GM11168 (cell line): ENCODE measurements around the gene ELOA.

ENCODE experiments used
- in situ Hi-C: fragments of 300-500 bp; cut with MboI; formaldehyde crosslinking; loops from one replicate; pipeline ENCODE4 v1.12.0; 2022; ENCODE audit warnings: low sequenced_read_pairs; ENCODE audit not compliant: unreplicated experiment

Gene ELOA

DNA sequence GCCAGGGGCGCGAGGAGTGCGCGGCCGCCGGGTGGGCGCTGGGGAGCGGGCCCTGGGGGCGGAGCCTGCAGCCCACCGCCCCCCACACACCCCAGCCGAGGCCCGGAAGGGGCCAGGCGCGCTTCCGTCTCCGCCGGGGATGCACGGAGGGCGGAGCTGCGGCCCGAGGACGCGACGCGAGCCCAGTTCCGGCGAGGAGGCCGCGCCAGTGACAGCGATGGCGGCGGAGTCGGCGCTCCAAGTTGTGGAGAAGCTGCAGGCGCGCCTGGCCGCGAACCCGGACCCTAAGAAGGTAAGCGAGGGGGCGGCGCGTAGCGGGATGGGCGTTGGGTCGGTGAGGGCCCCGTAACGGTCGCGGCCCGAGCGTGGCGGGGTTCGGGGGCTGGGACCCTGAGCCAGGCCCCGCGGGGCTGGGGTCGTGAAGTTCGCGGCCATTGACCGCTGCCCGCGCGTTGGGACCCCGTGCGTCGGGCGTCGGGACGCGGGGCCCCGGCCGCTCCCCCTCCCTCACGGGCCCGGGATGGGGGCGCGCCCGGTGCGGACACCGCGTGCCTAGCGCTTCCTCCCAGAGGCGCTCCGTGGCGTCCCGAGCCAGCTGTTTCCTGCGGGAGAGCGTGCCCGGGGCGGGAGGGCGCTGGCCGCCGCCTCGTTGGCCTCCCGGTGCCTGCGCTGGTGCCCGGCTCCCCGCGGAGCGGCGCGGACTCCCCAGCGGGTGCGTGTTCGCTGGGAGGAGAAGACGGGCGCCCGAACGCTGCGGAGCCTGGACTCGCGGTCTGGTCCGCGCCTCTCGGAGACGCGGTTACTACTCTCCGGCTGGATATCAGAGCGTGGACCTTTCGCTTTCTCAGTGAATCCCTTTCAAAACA lies at the start of gene ELOA:
ELOA (plus strand) TSS at position 185 of the 866 bp plus-strand sequence; CDS start at position 218, 33 bp downstream.
- in situ Hi-C loops, result no loop called here

GRCh38 chr1:23693599-23693998 lies 49.7 kb upstream of the ELOA start:
- in situ Hi-C loops, result loop anchor here (10.0 kb wide), 1 partner anchor 61 kb away; no protein-coding TSS in a partner anchor

DNA sequence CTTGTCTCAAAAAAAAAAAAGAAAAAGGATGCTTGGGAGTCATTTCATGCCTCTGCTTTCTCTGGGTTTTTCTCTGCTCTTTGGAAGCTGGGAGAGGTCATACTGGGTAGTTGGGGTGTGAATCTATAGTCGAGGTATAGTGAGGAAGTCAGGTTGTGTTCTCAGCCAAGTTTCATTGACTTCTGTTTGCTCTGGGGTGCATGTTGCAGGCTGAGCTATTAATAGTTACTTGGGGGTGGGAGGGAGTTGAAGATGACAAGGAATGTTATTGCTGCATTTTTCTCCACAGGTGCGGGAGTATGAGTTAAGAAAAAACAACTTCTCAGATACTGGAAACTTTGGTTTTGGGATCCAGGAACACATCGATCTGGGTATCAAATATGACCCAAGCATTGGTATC lies 48.9 kb upstream of the ELOA start:
- in situ Hi-C loops, result loop anchor here (10.0 kb wide), 1 partner anchor 60 kb away; no protein-coding TSS in a partner anchor

DNA sequence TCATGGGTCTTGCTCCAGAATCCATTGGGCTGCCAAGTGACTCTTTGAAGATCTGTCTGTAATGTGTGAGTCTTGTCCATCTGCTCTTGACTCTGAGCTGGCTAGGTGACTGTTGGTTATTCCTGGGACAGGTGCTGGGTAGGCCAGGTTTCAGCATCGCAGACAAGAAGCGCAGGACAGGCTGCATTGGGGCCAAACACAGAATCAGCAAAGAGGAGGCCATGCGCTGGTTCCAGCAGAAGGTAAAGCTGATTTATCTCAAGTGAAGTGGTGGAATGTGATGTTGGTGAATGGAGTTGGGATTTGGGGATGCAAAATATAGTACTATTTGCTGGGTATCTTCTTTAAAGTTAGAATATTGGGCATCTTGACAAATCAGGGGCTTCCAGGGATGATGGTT lies 47.6 kb upstream of the ELOA start:
- in situ Hi-C loops, result loop anchor here (10.0 kb wide), 1 partner anchor 59 kb away; no protein-coding TSS in a partner anchor

GRCh38 chr1:23696335-23696989 lies 46.8 kb upstream of the ELOA start:
- in situ Hi-C loops, result loop anchor here (10.0 kb wide), 1 partner anchor 58 kb away; no protein-coding TSS in a partner anchor

GRCh38 chr1:23698466-23698865 lies 44.8 kb upstream of the ELOA start:
- in situ Hi-C loops, result loop anchor here (10.0 kb wide), 1 partner anchor 56 kb away; no protein-coding TSS in a partner anchor

- in situ Hi-C loops, result loop anchor here (10.0 kb wide), 1 partner anchor 55 kb away; no protein-coding TSS in a partner anchor
These were observed 43.7 kb upstream of the ELOA start for GRCh38 chr1:23699280-23700179.

- in situ Hi-C loops, result no loop called here
These were observed 42.0 kb upstream of the ELOA start for GRCh38 chr1:23701310-23701709.

GRCh38 chr1:23701996-23702395 lies 41.3 kb upstream of the ELOA start:
- in situ Hi-C loops, result no loop called here

GRCh38 chr1:23704834-23705495 lies 38.3 kb upstream of the ELOA start:
- in situ Hi-C loops, result no loop called here

DNA sequence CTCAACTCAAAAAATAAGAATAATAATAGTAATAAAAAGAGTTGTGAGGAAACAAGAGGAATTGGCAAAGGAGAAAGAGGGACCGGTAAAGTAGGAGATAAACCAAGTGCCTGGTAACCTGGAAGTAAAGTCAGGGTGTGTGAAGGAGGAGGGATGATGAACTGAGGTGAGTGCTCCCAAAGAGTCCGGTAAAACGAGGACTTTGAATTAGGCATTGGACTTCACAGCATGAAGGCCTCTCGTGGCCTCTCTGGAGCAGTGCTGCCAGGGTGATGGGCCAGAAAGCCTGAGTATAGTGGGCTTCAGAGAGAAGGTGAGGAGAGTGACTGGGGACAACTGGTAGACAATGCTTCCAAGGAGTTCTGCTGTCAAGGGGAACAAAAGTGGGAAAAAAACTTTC lies 34.0 kb upstream of the ELOA start:
- in situ Hi-C loops, result no loop called here

DNA sequence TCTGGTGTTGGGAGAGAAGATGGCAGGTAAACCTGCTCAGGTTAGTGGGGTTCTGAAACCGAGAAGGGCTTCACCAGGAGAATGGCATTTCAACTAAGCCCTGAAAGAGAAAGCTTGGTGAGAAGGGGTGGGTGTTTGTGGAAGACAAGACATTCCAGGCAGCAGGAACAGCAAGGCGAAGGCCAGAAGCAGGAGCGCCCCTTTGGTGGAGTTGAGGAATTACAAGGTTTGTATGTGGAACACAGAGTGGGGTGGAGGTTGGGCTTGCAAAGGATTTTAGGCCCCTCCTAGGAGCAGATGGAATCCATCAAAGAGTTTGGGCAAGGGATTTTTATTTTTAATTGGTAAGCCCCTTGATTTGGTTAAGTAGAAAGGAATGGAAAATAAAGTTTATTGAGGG lies 24.8 kb upstream of the ELOA start:
- in situ Hi-C loops, result no loop called here

DNA sequence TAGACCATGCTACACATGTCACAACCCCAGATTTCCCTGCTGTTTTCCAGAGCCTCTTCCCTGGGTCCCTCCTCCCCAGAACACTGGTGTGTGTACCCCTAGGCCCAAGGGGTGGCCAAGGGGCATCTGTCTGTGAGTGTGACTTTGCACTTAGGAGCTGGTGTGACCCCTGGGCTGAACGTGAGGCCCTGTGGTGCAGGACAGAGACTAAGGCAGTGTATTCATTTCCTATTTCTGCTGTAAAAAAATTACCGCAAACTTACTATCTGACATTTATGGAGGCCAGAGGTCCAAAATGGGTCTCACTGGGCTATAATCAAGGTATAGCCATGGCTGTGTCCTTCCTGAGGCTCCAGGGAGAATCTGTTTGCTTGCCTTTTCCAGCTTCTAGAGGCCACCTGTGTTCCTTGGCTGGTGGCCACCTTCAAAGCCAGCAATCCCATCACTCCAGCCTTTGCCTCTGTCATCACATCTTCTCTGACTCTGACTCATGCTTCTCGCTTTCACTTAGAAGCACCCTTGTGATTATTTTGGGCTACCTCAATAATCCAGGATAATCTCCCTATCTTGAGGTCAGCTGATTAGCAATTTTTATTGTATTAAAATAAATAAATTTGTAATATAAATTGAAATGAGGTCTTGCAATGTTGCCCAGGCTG lies 24.0 kb upstream of the ELOA start:
- in situ Hi-C loops, result no loop called here

DNA sequence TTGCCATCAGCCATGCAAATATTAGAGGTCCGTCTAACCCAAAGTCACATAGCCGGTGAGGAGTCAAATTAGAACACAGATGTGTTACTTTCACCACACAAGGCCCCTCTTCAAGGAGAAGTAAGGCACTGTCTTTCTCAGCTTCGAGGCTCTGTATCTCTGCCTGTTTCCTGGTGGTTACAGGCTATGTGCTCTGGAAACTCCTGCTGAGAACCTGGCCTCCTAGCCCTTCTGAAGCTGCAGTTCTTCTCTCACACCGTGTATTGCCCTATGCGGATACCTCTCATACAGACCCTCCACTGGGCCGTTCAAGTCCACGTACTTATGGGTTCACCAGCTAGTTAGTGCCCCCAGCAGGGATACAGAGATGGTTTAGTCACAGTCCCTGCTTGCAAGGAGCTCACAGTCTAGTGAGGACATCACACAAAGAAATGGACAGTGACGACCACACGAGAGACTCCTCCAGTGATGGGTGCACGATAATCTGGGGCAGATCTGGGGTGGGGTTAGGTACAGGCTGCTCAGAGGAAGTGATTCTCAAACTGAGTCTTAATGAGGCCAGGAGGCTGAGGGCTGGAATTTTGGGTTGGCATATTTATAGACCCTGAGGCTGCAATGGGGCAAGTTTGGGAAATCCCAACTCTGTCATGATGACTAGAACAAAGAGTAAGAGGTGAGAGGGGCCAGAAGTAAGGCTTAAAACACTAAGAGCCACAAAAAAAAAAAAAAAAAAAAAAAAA lies 22.8 kb upstream of the ELOA start:
- in situ Hi-C loops, result no loop called here

DNA sequence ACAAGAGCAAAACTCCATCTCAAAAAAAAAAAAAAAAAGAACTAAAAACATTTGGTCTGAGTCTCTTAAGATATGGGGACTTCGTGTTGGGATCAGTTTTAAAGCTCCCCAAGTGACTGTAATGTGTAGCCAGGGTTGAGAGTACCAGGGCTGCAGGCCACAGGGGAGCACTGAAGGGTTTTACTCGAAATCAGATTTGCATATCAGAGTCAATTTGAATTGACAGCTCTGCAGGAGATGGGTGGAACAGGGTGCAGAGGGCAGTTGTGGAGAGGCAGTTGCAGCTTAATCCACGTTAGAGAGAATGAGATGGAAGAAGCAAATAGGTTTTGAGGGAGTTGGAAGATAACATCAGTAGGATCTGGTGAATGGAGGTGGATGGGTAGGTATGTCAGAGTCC lies 20.6 kb upstream of the ELOA start:
- in situ Hi-C loops, result no loop called here

DNA sequence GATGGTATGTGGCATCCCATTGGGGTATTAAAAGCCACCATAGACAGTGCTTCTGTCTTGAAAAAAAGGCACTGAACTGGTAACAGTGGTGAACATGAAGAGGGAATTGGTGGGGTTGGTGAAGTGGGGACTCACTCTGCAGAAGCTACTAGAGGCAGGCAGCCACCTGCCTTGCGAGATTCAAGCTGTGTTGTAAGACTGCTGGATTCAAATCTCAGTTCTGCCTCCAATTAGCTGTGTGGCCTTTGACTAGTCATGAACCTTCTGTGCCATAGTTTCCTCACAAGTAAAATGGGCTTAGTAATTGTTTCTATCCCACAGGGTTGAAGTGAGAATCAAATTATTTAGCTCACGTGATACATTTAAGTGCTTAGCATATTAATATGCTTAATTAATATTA lies 16.6 kb upstream of the ELOA start:
- in situ Hi-C loops, result no loop called here

GRCh38 chr1:23727362-23727811 lies 15.9 kb upstream of the ELOA start:
- in situ Hi-C loops, result no loop called here
